HCT116 (cell line): Measurements from ENCODE around the gene HNRNPUL2.

ENCODE experiments used
- CEBPB ChIP-seq: IDR thresholded peaks from 2 replicates; pipeline ENCODE4 v1.6.1; 2012; ENCODE audit warnings: low read depth
- EGR1 ChIP-seq: IDR thresholded peaks from 2 replicates; pipeline ENCODE4 v1.6.1; 2012; ENCODE audit warnings: low read depth
- EZH2 ChIP-seq: fragments of 200-600 bp; sonication (generic); IDR thresholded peaks from 2 replicates; pipeline ENCODE4 v1.6.1; 2017; ENCODE audit warnings: antibody characterized with exemption, mixed run types
- EZH2phosphoT487 ChIP-seq: fragments of 200-600 bp; IDR thresholded peaks from 2 replicates; pipeline ENCODE4 v1.6.1; 2018; ENCODE audit warnings: antibody characterized with exemption, borderline replicate concordance
- FOSL1 ChIP-seq: IDR thresholded peaks from 2 replicates; pipeline ENCODE4 v1.6.1; 2012; ENCODE audit warnings: low read depth
- POLR2A ChIP-seq: IDR thresholded peaks from 2 replicates; pipeline ENCODE4 v1.7.0; 2011; ENCODE audit warnings: borderline replicate concordance; ENCODE audit not compliant: insufficient read depth, insufficient read length; ENCODE audit errors: extremely low read depth
- POLR2AphosphoS5 ChIP-seq: IDR thresholded peaks from 2 replicates; pipeline ENCODE4 v1.6.1; 2011; ENCODE audit warnings: mild to moderate bottlenecking, low read depth, low read length, moderate library complexity
- SIN3A ChIP-seq: IDR thresholded peaks from 2 replicates; pipeline ENCODE4 v1.6.1; 2012; ENCODE audit warnings: low read depth
- SRF ChIP-seq: IDR thresholded peaks from 2 replicates; pipeline ENCODE4 v1.6.1; 2012; ENCODE audit warnings: low read depth
- TF ChIP-seq, protein P1 (sequence below), 3 experiments: fragments of 200-600 bp in 1 of 3; sonication (generic) in 1 of 3; IDR thresholded peaks in 2 of 3; conservative IDR thresholded peaks in 1 of 3; 2 replicates each; pipeline ENCODE4 v1.5.1; 2012 to 2017; ENCODE audit warnings: low read depth in 2 of 3, low read length in 2 of 3, antibody characterized with exemption in 1 of 3, borderline replicate concordance in 1 of 3, control low read depth in 1 of 3, mild to moderate bottlenecking in 1 of 3, mixed read lengths in 1 of 3, mixed run types in 1 of 3, moderate library complexity in 1 of 3; ENCODE audit not compliant: insufficient read depth in 1 of 3
- TF ChIP-seq, protein P2 (sequence below): IDR thresholded peaks from 2 replicates; pipeline ENCODE4 v1.6.1; 2012
- TF ChIP-seq, protein P3 (sequence below): IDR thresholded peaks from 2 replicates; pipeline ENCODE4 v1.6.1; 2012
- TF ChIP-seq, protein P4 (sequence below): IDR thresholded peaks from 2 replicates; pipeline ENCODE4 v1.6.1; 2012; ENCODE audit warnings: low read depth

DNA sequence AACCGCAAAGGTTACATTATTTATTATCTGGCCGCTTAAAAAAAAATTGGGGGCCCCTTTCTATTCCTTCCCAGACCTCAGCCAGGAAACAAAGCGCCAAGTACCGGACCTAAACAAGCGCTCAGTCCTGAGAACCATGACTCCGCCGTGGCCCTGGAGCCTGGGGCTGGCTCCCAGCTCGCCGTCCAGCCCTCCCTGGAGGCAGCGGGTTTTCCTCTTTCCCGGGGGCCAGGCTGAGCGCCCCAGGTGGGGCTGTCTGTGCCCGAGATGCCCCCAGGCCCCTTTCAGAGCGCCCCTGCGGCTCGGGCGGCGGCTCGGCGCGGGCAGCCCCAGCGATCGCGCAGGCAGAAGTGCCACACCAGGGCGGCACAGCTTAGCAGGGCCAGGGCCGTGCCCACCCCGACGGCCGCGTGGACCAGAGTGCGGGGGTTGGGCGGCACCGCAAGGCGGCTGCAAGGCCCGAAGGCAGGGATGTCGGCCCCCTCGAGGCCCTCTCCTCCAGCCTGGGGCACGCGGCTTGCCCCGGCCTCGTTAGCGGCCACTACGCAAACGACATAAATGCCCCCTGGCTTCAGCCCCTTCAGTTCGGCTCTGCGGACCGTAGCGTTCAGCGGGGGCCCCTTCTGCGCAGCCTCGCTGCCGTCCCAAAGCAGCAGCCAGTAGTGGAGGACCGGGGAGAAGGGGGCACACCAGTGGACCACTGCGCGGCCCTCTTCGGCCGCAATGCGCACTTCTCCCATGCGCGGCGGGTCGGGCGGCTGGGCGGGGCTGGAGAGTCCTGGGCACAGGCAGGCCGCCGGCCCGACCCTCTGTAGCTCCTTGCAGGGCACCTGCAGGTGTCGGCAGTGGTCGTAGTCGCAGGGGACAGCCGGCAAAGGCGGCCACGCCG lies 39.5 kb downstream of the HNRNPUL2 start:
- TF ChIP-seq EGR1 (no peak), POLR2AphosphoS5 (no peak), POLR2A (no peak), CEBPB (no peak), SRF (no peak), EZH2 (no peak), EZH2phosphoT487 (no peak), FOSL1 (no peak), SIN3A (no peak)
- TF ChIP-seq, protein P1, sequence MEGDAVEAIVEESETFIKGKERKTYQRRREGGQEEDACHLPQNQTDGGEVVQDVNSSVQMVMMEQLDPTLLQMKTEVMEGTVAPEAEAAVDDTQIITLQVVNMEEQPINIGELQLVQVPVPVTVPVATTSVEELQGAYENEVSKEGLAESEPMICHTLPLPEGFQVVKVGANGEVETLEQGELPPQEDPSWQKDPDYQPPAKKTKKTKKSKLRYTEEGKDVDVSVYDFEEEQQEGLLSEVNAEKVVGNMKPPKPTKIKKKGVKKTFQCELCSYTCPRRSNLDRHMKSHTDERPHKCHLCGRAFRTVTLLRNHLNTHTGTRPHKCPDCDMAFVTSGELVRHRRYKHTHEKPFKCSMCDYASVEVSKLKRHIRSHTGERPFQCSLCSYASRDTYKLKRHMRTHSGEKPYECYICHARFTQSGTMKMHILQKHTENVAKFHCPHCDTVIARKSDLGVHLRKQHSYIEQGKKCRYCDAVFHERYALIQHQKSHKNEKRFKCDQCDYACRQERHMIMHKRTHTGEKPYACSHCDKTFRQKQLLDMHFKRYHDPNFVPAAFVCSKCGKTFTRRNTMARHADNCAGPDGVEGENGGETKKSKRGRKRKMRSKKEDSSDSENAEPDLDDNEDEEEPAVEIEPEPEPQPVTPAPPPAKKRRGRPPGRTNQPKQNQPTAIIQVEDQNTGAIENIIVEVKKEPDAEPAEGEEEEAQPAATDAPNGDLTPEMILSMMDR (IDR thresholded peaks at IDR 0.05 in 2 of 3, conservative IDR thresholded peaks at IDR 0.05 in 1 of 3; ENCODE audit: borderline replicate concordance in 1 of 3, insufficient read depth in 1 of 3, low read depth in 2 of 3, low read length in 2 of 3) = no peak
- TF ChIP-seq, protein P2, sequence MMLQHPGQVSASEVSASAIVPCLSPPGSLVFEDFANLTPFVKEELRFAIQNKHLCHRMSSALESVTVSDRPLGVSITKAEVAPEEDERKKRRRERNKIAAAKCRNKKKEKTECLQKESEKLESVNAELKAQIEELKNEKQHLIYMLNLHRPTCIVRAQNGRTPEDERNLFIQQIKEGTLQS = no peak
- TF ChIP-seq, protein P3, sequence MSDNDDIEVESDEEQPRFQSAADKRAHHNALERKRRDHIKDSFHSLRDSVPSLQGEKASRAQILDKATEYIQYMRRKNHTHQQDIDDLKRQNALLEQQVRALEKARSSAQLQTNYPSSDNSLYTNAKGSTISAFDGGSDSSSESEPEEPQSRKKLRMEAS = no peak
- TF ChIP-seq, protein P4, sequence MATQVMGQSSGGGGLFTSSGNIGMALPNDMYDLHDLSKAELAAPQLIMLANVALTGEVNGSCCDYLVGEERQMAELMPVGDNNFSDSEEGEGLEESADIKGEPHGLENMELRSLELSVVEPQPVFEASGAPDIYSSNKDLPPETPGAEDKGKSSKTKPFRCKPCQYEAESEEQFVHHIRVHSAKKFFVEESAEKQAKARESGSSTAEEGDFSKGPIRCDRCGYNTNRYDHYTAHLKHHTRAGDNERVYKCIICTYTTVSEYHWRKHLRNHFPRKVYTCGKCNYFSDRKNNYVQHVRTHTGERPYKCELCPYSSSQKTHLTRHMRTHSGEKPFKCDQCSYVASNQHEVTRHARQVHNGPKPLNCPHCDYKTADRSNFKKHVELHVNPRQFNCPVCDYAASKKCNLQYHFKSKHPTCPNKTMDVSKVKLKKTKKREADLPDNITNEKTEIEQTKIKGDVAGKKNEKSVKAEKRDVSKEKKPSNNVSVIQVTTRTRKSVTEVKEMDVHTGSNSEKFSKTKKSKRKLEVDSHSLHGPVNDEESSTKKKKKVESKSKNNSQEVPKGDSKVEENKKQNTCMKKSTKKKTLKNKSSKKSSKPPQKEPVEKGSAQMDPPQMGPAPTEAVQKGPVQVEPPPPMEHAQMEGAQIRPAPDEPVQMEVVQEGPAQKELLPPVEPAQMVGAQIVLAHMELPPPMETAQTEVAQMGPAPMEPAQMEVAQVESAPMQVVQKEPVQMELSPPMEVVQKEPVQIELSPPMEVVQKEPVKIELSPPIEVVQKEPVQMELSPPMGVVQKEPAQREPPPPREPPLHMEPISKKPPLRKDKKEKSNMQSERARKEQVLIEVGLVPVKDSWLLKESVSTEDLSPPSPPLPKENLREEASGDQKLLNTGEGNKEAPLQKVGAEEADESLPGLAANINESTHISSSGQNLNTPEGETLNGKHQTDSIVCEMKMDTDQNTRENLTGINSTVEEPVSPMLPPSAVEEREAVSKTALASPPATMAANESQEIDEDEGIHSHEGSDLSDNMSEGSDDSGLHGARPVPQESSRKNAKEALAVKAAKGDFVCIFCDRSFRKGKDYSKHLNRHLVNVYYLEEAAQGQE = no peak
